NCI-H2171 (cell line): Measurements from ENCODE around the gene TM2D3.

Experiments used
- DNase-seq: peaks from one replicate; lab custom pipeline; 2025; lab: John Stamatoyannopoulos, UW

Gene TM2D3

DNA sequence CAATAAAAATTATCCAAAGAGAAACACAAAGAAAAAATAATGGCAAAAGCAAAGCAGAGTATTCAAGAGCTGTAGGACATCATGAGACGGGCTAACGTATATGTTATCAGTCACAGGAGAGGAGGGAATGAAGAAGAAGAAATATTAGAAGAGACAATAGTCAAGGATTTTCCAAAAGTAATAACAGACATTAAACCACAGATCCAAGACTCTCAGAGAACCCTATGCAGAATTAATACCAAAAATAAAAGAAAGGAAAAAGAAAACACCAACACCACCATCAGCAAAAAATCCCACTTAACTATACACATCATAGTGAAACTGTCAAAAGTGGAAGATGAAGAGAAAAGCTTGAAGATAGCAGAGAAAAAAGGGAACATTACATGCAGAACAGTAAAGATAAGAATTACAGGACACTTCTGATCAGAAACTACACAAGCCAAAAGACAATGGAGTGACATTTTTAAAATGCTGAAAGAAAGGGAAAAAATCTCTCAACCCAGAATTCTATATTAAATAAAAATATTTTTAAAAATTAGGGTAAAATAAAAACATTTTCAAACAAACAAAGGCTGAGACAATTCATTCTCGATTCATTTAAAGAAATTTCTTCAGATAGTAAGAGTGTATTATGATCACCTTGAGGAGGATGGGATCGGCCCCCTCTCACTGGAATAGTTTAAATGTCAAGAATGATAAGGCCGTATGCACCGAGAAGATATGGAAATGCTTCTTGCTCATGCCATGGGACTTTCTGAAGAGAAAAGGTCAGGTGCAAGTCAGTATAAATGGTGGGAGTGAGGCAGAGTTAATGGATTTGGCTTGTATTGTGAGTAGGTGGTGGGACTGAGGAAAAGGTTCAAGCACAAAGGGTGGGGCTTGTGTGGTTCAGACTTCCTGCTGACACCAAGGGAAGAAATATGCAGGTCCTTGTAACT is 28.5 kb downstream of the TM2D3 start:
- no peak for DNase-seq

DNA sequence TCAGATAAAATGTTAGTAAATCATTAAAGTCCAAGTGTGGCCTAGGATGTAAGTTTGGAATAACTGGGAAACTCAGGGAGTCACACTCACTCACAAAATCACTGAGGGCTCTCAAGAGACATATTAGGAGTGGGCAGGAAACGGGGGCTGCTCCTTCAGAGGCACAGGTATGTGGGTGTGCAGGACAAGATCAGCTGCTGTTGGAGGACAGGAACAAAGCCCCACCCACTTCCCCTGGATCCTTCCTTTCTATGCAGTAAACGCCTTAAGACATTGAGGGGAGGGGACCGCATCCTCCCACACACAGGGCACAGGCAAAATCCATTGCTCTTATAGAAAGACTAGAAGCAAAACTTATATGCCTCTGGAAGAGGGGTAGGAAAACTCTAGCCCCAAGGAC is 30.2 kb downstream of the TM2D3 start:
- DNase-seq, result no peak

DNA sequence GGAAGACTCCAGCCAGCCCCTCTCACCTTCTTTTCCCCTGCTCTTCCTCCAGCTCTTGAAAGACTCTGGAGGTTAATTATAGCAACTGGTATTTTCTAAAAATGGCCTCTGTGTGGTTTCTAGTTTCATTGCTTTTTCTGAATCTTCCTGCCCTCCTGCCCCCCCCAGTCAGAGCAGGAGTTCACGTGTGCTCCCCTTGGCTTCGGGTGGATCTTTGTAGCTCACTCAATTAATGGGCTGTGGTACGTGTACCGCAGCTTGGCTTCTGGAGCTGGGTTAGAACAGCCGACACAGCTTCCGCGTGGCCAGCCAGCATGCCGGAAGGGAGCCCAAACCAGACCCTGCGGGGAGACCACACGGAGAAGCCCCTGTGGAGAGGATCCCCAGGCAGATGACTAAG is 31.5 kb downstream of the TM2D3 start:
- no peak for DNase-seq

- no peak for DNase-seq
Observed at GRCh38 chr15:101619615-101619865, 32.6 kb downstream of the TM2D3 start.

- DNase-seq, result no peak
Observed at GRCh38 chr15:101618851-101619614, 33.1 kb downstream of the TM2D3 start.

GRCh38 chr15:101618076-101618475 is 34.1 kb downstream of the TM2D3 start:
- DNase-seq, result no peak

- no peak for DNase-seq
Observed at GRCh38 chr15:101617390-101617965, 34.7 kb downstream of the TM2D3 start.

DNA sequence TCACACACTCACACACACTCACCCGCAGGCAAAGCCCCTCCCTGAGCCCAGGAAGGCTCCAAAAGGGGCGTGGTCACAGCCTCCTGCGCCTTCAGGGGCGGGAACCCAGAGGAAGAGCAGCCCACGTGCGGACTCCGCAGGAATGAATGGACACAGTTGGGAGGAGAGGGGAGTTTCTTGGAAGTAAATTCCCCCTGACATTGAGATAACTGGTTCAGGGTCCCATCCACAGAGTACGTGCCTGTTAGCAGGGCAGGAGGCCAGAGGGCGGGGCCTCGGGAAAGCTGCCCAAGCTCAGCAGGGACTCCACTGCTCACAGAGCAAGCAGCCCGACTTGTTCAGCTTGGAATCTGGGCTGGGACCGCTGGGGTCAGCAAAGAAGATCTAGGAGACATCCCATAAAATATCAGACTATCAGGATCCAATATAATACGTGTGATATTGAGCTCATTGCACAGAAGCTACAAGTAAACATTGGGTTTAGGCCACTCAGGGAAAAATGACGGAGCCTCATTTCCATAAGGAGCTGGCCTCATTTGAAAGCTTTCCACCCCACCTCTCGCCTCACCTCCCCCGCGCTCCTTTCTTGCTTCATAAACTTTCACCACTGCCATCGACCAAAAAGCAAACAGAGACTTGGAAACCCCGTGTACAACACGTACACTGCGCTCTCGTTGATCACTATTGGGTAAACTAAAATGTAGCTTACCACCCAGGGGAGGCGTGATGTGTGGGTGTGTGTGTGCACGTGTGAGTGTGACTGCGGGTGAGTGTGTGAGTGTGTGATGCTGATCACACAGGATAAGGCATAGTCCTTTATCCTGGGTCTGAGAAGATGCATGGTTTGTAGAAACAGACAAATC is 36.0 kb downstream of the TM2D3 start:
- DNase-seq, result no peak

DNA sequence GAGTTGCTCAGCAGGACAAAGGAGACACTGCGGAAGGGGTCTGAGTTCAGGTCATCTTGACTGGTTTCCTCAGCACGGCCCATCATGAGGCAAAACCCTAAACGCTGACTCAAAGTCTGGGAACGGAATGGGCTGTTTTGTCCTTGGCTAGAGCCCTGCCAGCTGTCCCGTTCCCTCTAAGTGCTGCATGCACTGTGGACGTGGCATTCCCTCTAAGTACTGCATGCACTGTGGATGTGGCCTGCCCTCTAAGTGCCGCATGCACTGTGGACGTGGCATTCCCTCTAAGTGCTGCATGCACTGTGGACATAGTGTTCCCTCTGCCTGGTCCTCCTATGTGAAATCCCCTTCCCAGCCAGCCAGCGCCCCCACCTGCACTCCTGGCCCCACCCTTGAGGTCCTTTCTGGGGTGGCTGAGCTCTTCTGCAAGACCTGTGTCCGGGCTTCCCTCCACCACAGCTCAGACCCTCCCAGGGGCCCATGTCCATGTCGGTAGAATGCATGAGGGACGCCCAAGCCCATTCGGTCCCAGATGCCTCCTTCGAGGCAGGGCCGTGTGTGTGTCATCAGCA is 36.7 kb downstream of the TM2D3 start:
- DNase-seq, result no peak

DNA sequence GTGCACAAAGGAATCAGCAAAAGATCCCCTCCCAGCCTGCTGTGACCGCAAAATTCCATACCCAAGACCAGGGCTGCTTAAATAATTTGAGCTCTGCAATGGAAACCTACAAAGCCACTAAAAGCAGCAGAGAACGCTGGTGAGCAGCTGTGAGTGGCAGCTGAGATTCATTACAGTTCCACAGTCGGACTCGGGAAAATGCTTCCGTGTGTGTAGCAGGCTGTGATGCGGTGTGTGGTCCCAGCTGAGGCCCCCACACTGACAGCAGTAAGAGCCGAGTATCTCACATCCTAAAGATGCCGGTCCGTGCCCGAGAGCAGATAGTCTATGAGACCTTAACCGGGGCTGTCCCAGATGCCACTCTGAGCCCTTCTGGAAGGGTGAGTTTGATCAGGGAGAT is 37.4 kb downstream of the TM2D3 start:
- DNase-seq, result no peak

GRCh38 chr15:101614001-101614585 is 38.1 kb downstream of the TM2D3 start:
- DNase-seq, result no peak

- DNase-seq, result peak; percentile 87
Observed at GRCh38 chr15:101613130-101614000, 38.8 kb downstream of the TM2D3 start.

DNA sequence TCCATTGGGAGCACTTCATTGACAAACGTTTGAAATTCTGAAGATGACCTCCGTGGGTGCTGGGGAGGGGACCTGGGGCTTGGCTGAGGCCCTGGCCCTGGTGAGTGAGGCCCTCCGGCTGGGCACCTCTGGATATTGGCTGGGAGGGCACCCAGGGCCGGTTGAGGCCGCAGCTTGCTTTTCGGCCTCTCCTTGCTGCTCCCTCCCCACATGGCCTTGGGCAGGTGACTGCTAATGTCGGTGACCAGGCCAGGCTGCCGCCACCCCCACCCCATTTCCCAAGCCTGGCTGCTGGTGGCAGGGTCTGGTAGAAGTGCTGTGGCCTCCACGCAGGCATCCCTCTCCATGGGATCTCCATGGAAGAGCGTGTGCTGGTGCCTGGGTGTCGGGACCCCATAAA is 39.5 kb downstream of the TM2D3 start:
- DNase-seq, result no peak

DNA sequence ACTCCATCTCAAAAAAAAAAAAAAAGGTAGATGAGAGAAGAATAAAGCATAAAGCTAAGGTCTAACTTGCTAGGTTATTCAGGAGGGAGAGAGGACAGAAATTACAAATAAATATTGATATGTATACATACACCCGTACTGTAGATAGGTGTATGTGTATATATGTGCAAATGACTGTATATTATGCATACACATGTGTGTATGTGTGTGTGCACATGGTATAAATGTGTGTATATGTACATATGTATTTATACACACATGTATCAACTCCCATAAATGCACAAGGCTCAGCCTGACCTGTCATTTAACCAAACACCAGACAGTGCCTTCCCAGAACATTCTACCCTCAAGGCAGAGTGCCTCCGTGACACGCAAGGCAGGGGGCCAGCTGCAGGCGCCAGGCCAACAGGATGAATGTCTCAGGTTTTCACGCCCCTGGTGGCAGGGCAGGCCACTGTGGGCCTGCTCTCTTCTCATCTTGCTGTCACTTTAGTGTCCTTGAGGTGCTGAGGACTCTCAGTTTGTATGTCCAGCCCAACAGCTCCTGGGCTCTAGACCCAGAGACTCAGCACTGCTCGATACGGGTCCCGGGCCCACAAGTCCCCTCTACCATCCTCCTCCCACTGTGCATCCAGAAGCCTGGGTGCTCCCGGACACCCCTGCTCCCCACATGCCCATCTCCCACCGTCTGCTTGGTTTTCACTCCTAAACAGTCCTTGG is 40.4 kb downstream of the TM2D3 start:
- no peak for DNase-seq

DNA sequence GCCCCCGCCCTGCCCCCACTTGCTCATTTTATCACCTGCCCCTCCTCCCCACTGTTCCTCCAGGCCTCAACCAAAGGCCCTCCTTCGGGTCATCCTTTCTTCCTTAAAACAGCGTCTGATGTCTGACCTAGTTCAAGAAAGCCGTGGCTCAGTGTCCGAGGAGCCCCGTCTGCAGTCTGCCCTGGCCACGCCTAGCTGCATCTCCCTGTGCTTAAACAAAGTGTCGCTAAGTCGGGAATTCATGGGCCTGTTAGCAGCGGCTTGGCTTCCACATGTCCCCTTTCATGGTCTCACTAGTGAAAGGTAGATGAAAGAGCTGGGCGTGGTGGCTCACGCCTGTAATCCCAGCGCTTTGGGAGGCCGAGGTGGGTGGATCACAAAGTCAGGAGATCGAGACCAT is 41.2 kb downstream of the TM2D3 start:
- no peak for DNase-seq

- no peak for DNase-seq
Observed at GRCh38 chr15:101610611-101611000, 41.6 kb downstream of the TM2D3 start.

- DNase-seq, result no peak
Observed at GRCh38 chr15:101609742-101610610, 42.2 kb downstream of the TM2D3 start.

DNA sequence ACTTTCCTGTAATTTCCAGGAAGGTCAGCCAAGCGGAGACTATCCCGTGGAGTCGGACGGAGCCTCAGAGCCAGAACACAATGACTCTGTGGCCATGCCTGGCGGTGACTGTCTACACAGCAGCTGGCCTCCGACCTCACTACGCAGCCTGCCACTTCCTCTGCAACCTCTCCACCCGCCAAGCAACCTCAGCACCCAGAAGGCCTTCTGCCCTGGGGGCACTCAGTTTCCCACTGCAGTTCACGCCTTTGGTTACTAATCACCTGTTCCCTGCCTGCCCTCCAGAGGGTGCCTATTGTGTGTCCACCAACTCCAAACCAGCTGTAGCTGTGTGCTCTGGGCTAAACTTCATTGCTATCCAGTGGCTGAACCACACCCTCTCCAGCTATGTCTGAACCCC is 44.0 kb downstream of the TM2D3 start:
- DNase-seq, result no peak

DNA sequence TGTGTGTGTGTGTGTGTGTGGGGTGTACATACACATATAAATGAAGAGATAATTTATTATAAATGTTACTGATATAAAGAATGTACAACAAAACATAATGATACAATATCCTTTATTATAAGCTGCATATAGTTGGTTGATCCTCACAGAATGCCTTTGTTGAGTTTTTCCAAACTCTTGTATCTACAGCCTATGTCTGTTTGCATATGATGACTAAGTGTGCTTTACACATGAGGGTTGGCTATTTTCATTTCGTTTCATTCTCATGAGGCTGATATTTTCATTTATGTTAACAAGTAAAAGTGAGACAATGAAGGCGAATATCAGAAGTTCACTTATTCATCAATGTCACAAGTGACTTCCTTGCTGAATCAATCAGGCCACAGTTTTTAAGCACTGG is 45.1 kb downstream of the TM2D3 start:
- no peak for DNase-seq
